GM19468 (cell line): ENCODE results near the gene GATAD2A.

Experiments used
- ATAC-seq: cut with Tn5 transposase; IDR thresholded peaks from one replicate; pipeline ENCODE4 v1.9.1; 2021; ENCODE audit warnings: mild to moderate bottlenecking, moderate library complexity, moderate number of reproducible peaks; ENCODE audit not compliant: unreplicated experiment; ENCODE audit errors: extremely low read depth

GATAD2A gene

DNA sequence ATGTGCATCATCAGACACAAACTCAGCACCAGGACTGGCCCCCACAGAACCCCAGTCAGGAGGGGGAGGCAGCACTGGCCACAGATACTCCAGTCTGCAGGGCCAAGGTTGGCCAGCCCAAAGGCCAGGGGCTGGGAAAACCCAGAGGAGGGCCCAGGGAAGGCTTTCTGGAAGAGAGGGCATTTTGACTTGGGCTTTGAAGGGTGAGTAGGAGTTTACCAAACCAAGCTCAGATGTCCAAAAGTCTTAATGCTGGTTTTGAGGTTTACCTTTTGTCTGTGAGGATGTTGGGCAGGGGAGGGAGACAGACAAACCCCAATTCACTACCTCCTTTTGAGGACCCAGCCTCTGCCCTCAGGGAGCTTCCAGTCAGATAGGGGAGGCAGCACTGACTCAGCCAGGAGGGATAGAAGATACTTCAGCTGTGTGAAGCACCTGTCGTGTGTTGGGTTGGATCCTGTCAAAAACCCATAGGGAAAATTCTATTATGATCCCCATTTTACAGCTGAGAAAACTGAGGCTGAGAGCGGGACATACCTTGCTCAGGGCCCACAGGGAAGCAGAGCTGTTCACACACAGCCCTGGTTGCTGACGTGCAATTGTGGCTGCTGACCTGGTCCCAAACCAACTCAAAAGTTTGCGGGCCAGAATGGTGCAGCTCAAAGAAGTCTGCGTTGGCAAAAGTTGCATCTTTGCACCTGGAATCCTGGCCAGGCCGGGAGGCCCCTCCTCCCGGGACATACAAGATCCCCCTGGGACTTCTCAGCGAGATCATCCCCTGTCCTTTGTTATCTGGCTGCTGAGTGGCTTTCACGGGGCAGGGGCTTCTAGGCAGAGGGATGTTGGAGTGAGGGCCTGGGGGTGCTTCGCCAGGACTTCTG is 145.7 kb downstream of the GATAD2A start:
- no peak for ATAC-seq

GRCh38 chr19:19551853-19552192 is 146.3 kb downstream of the GATAD2A start:
- ATAC-seq: no peak

GRCh38 chr19:19552798-19553197 is 147.3 kb downstream of the GATAD2A start:
- no peak for ATAC-seq

DNA sequence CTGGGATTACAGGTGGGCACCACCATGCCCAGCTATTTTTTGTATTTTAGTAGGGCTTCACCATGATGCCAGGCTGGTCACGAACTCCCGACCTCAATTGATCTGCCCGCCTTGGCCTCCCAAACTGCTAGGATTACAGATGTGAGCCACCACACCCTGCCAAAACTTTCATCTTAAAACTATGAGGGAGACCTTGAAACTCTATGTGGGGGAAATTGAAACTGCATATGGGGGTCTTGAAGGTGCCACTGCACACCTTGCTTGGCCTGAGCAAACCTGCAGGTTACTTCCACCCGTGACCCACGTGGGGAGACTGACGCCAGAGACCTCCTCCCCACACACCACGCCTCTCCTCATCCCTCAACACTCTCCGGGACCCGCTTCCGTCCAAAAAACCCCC is 148.2 kb downstream of the GATAD2A start:
- ATAC-seq: no peak

- ATAC-seq: no peak
These were observed 148.9 kb downstream of the GATAD2A start for GRCh38 chr19:19554074-19555023.

- no peak for ATAC-seq
These were observed 152.6 kb downstream of the GATAD2A start for GRCh38 chr19:19558055-19558454.
